K562 (cell line): Measurements from ENCODE around the gene SCGB1A1. TPM values are rescaled to one million over a fixed set of nuclear protein-coding genes. Genes with fewer than 3 reads are reported as not detected.

Source experiments
- CBX1 ChIP-seq: sonication (generic); IDR thresholded peaks from 2 replicates; pipeline ENCODE4 v1.6.1; 2016; ENCODE audit warnings: antibody characterized with exemption, low read depth, mild to moderate bottlenecking
- KAT7 ChIP-seq: sonication (generic); formaldehyde crosslinking; IDR thresholded peaks from 2 replicates; pipeline ENCODE4 v1.8.0; 2022; ENCODE audit warnings: missing genetic modification reagents, mild to moderate bottlenecking, borderline replicate concordance
- MEF2D ChIP-seq: conservative IDR thresholded peaks from 2 replicates; pipeline ENCODE4 v1.6.1; 2016; ENCODE audit warnings: low read depth, missing genetic modification characterization, missing compliant biosample characterization
- MGA ChIP-seq: fragments of 450-650 bp; IDR thresholded peaks from 2 replicates; pipeline ENCODE4 v1.6.1; 2016; ENCODE audit warnings: mild to moderate bottlenecking, moderate library complexity
- PBX2 ChIP-seq, 2 experiments: IDR thresholded peaks in 1 of 2; conservative IDR thresholded peaks in 1 of 2; 2 replicates each; pipeline ENCODE4 v1.6.1; 2016; ENCODE audit warnings: low read depth in 2 of 2, mild to moderate bottlenecking in 1 of 2, missing compliant biosample characterization in 1 of 2, missing genetic modification characterization in 1 of 2, moderate library complexity in 1 of 2
- TCF3 ChIP-seq: sonication (generic); formaldehyde crosslinking; IDR thresholded peaks from 2 replicates; pipeline ENCODE4 v1.4.0; 2020; ENCODE audit warnings: mild to moderate bottlenecking, missing genetic modification reagents
- ZNF639 ChIP-seq, 2 experiments: fragments of 200-800 bp in 1 of 2; sonication (Bioruptor generic) in 1 of 2; sonication (generic) in 1 of 2; formaldehyde crosslinking in 1 of 2; IDR thresholded peaks in 1 of 2; conservative IDR thresholded peaks in 1 of 2; 2 replicates each; pipeline versions ENCODE4 v1.5.0 to v1.6.1; 2016 to 2020; ENCODE audit warnings: missing compliant biosample characterization in 1 of 2, missing genetic modification characterization in 1 of 2, missing genetic modification reagents in 1 of 2
- polyA plus RNA-seq, 8 experiments: library from polyadenylated mRNA; depleted of rRNA in 4 of 8; stranded (reverse) in 5 of 8; unstranded in 3 of 8; fragments of >200 nt; fragmentation: Nextera tagmentation in 2 of 8; fragmentation: Illumina TruSeq in 1 of 8; extraction: Ambion mirVana in 2 of 8; extraction: Trizol in 1 of 8; gene quantifications; 2 replicates each; pipeline versions ENCODE4 v1.2.1 to v1.2.3, GENCODE V29; 2011 to 2014; ENCODE audit warnings: inconsistent platforms in 1 of 8, missing spikeins in 1 of 8
- total RNA-seq, 7 experiments: library from RNA; depleted of rRNA in 6 of 7; stranded (reverse); fragments of >200 nt in 6 of 7; fragmentation: Illumina TruSeq in 2 of 7; extraction: Trizol in 2 of 7; gene quantifications; 2 replicates each; pipeline versions ENCODE4 v1.2.1 to v1.2.3, GENCODE V29; 2011 to 2021; ENCODE audit warnings: low replicate concordance in 1 of 7

SCGB1A1 gene
- total and polyA plus RNA-seq, 9 of the 15 experiments (the other 6 are each of a cell fraction or from before 2014, with no cell fraction given), result 0.55 TPM; not detected in 8

- TF ChIP-seq MGA (no peak), CBX1 (no peak), ZNF639 (CRISPR knock-in tag; conservative IDR thresholded peaks at IDR 0.05 in 1 of 2, IDR thresholded peaks at IDR 0.05 in 1 of 2) (no peak), MEF2D (tag) (peak; percentile 85; the same call in 1 of the 2 replicates), PBX2 (CRISPR knock-in tag; IDR thresholded peaks at IDR 0.05; ENCODE audit: low read depth) (no peak), PBX2 (tag; conservative IDR thresholded peaks at IDR 0.05; ENCODE audit: low read depth) (no peak), TCF3 (CRISPR knock-in tag) (no peak), KAT7 (CRISPR knock-in tag) (no peak)
Measured at GRCh38 chr11:62428871-62429560, 10.2 kb downstream of the SCGB1A1 start (continued).
